ENCODE data around the gene RTBDN. TPM values are rescaled to one million over a fixed set of nuclear protein-coding genes. Genes with fewer than 3 reads are reported as not detected.
A peak's percentile ranks its signal among the peaks of the same experiment; 100 is the strongest.

RTBDN gene
- total and polyA plus RNA-seq, 7 experiments from 2014 or later, result not detected

- no peak for ATAC-seq
These were observed 9.8 kb upstream of the RTBDN start for GRCh38 chr19:12843999-12844732.

GRCh38 chr19:12843328-12843727 lies 8.9 kb upstream of the RTBDN start:
- Histone ChIP-seq H3K27me3 (ENCODE audit: control insufficient read depth in 2 of 2, insufficient read depth in 2 of 2, low read length in 2 of 2) (peaks cover 13 to 33% of the 10 kb centered on the region in 2 donors), H3K27ac (ENCODE audit: low read depth, low read length) (no peak overlapping the region), H3K4me1 (ENCODE audit: control insufficient read depth in 2 of 2, insufficient read depth in 2 of 2, low read length in 2 of 2) (peaks cover 13 to 19% of the 10 kb centered on the region in 2 donors), H3K9me3 (ENCODE audit: control insufficient read depth in 2 of 3, low read length in 3 of 3) (no peaks in the 10 kb centered on the region), H3K4me3 (ENCODE audit: low read length) (no peak overlapping the region), H3K36me3 (ENCODE audit: control insufficient read depth in 2 of 3, insufficient read depth in 3 of 3, low read length in 3 of 3) (no peaks in the 10 kb centered on the region)
- intact Hi-C loops (cut with micrococcal nuclease), result no loop called here
- ChIA-PET POLR2A (interaction anchor here (0.6 kb wide), 1 partner anchor 72 kb away, joined by 3 read pairs; no protein-coding TSS in a partner anchor), CTCF (no interaction called here)
- ATAC-seq, result no peak
- Mint-ChIP-seq H3K27ac (no peak overlapping the region), H3K36me3 (no peaks in the 10 kb centered on the region), H3K27me3 (peaks cover 43 to 73% (median 59%) of the 10 kb centered on the region in 5 donors), H3K9me3 (peaks cover 0 to 3% (median 0%) of the 10 kb centered on the region in 11 donors), H3K4me3 (no peak overlapping the region), H3K4me1 (peaks cover 0 to 29% (median 27%) of the 10 kb centered on the region in 7 donors)
- DNase-seq, result no peak

More at GRCh38 chr19:12843999-12844732, 9.8 kb upstream of the RTBDN start:
- Histone ChIP-seq H3K4me3 (ENCODE audit: low read length) (no peak overlapping the region), H3K4me1 (ENCODE audit: control insufficient read depth in 2 of 2, insufficient read depth in 2 of 2, low read length in 2 of 2) (peaks cover 13 to 14% of the 10 kb centered on the region in 2 donors), H3K36me3 (ENCODE audit: control insufficient read depth in 2 of 3, insufficient read depth in 3 of 3, low read length in 3 of 3) (no peaks in the 10 kb centered on the region), H3K9me3 (ENCODE audit: control insufficient read depth in 2 of 3, low read length in 3 of 3) (no peaks in the 10 kb centered on the region), H3K27me3 (ENCODE audit: control insufficient read depth in 2 of 2, insufficient read depth in 2 of 2, low read length in 2 of 2) (peaks cover 10 to 33% of the 10 kb centered on the region in 2 donors), H3K27ac (ENCODE audit: low read depth, low read length) (no peak overlapping the region)
- peaks cover 0 to 2% (median 0%) of the 10 kb centered on the region in 11 donors for H3K9me3 Mint-ChIP-seq
- CTCF ChIA-PET, result interaction anchor here (7.6 kb wide), 1 partner anchor 79 kb away, joined by 121 read pairs; no protein-coding TSS in a partner anchor
- no peak overlapping the region for H3K4me3 Mint-ChIP-seq
- POLR2A ChIA-PET, result no interaction called here
- DNase-seq, result no peak
- intact Hi-C loops (cut with micrococcal nuclease), result no loop called here
- H3K27ac Mint-ChIP-seq, result no peak overlapping the region
- H3K4me1 Mint-ChIP-seq, result peaks cover 0 to 26% (median 24%) of the 10 kb centered on the region in 7 donors
- H3K27me3 Mint-ChIP-seq, result peaks cover 37 to 69% (median 56%) of the 10 kb centered on the region in 5 donors
- no peaks in the 10 kb centered on the region for H3K36me3 Mint-ChIP-seq

GRCh38 chr19:12842511-12842910 lies 8.1 kb upstream of the RTBDN start:
- intact Hi-C loops (cut with micrococcal nuclease), result no loop called here
- Histone ChIP-seq H3K27ac (ENCODE audit: low read depth, low read length) (no peak overlapping the region), H3K4me1 (ENCODE audit: control insufficient read depth in 2 of 2, insufficient read depth in 2 of 2, low read length in 2 of 2) (peaks cover 13 to 14% of the 10 kb centered on the region in 2 donors), H3K36me3 (ENCODE audit: control insufficient read depth in 2 of 3, insufficient read depth in 3 of 3, low read length in 3 of 3) (no peaks in the 10 kb centered on the region), H3K9me3 (ENCODE audit: control insufficient read depth in 2 of 3, low read length in 3 of 3) (no peaks in the 10 kb centered on the region), H3K4me3 (ENCODE audit: low read length) (no peak overlapping the region), H3K27me3 (ENCODE audit: control insufficient read depth in 2 of 2, insufficient read depth in 2 of 2, low read length in 2 of 2) (peaks cover 16 to 28% of the 10 kb centered on the region in 2 donors)
- H3K27ac Mint-ChIP-seq, result no peak overlapping the region
- peaks cover 0 to 34% (median 25%) of the 10 kb centered on the region in 7 donors for H3K4me1 Mint-ChIP-seq
- no peaks in the 10 kb centered on the region for H3K36me3 Mint-ChIP-seq
- no peak for ATAC-seq
- H3K9me3 Mint-ChIP-seq, result peaks cover 0 to 3% (median 0%) of the 10 kb centered on the region in 11 donors
- no peak for DNase-seq
- peaks cover 48 to 77% (median 65%) of the 10 kb centered on the region in 5 donors for H3K27me3 Mint-ChIP-seq
- ChIA-PET CTCF (no interaction called here), POLR2A (no interaction called here)
- no peak overlapping the region for H3K4me3 Mint-ChIP-seq

GRCh38 chr19:12841094-12841493 lies 6.7 kb upstream of the RTBDN start:
- Histone ChIP-seq H3K4me1 (ENCODE audit: control insufficient read depth in 2 of 2, insufficient read depth in 2 of 2, low read length in 2 of 2) (peaks cover 6 to 10% of the 10 kb centered on the region in 2 donors), H3K36me3 (ENCODE audit: control insufficient read depth in 2 of 3, insufficient read depth in 3 of 3, low read length in 3 of 3) (no peaks in the 10 kb centered on the region), H3K9me3 (ENCODE audit: control insufficient read depth in 2 of 3, low read length in 3 of 3) (no peaks in the 10 kb centered on the region), H3K27me3 (ENCODE audit: control insufficient read depth in 2 of 2, insufficient read depth in 2 of 2, low read length in 2 of 2) (peaks cover 16 to 27% of the 10 kb centered on the region in 2 donors), H3K4me3 (ENCODE audit: low read length) (no peak overlapping the region), H3K27ac (ENCODE audit: low read depth, low read length) (no peak overlapping the region)
- H3K27ac Mint-ChIP-seq, result no peak overlapping the region
- peak overlapping the region in 7 of 10 donors; percentile 14 to 76 (median 39) for H3K4me3 Mint-ChIP-seq
- peaks cover 0 to 37% (median 24%) of the 10 kb centered on the region in 7 donors for H3K4me1 Mint-ChIP-seq
- peaks cover 0 to 5% (median 0%) of the 10 kb centered on the region in 11 donors for H3K9me3 Mint-ChIP-seq
- intact Hi-C loops (cut with micrococcal nuclease), result no loop called here
- ATAC-seq, result no peak
- DNase-seq, result peak in 1 of 9 donors; percentile 40
- H3K36me3 Mint-ChIP-seq, result no peaks in the 10 kb centered on the region
- CTCF ChIA-PET, result no interaction called here
- POLR2A ChIA-PET, result no interaction called here
- peaks cover 60 to 81% (median 72%) of the 10 kb centered on the region in 5 donors for H3K27me3 Mint-ChIP-seq

GRCh38 chr19:12840091-12841079 lies 6.0 kb upstream of the RTBDN start:
- intact Hi-C loops (cut with micrococcal nuclease), result no loop called here
- Mint-ChIP-seq H3K4me3 (peak overlapping the region in 9 of 10 donors; percentile 17 to 76 (median 39)), H3K27me3 (peaks cover 66 to 82% (median 70%) of the 10 kb centered on the region in 5 donors), H3K27ac (peak overlapping the region in 1 of 9 donors; percentile 43), H3K9me3 (peaks cover 0 to 5% (median 0%) of the 10 kb centered on the region in 11 donors), H3K4me1 (peaks cover 0 to 37% (median 24%) of the 10 kb centered on the region in 7 donors), H3K36me3 (no peaks in the 10 kb centered on the region)
- ChIA-PET POLR2A (no interaction called here), CTCF (no interaction called here)
- H3K4me3 ChIP-seq (ENCODE audit: low read length), result no peak overlapping the region
- peaks cover 16 to 27% of the 10 kb centered on the region in 2 donors for H3K27me3 ChIP-seq (ENCODE audit: control insufficient read depth in 2 of 2, insufficient read depth in 2 of 2, low read length in 2 of 2)
- H3K9me3 ChIP-seq (ENCODE audit: control insufficient read depth in 2 of 3, low read length in 3 of 3), result no peaks in the 10 kb centered on the region
- DNase-seq, result peak in 2 of 9 donors; percentile 27 to 68
- H3K4me1 ChIP-seq (ENCODE audit: control insufficient read depth in 2 of 2, insufficient read depth in 2 of 2, low read length in 2 of 2), result peaks cover 6 to 10% of the 10 kb centered on the region in 2 donors
- ATAC-seq, result peak; percentile 41
- H3K36me3 ChIP-seq (ENCODE audit: control insufficient read depth in 2 of 3, insufficient read depth in 3 of 3, low read length in 3 of 3), result no peaks in the 10 kb centered on the region
- H3K27ac ChIP-seq (ENCODE audit: low read depth, low read length), result no peak overlapping the region

All from naive thymus-derived CD4-positive, alpha-beta T cell (primary cell).